ENCODE data around the gene UNC50.

DNA sequence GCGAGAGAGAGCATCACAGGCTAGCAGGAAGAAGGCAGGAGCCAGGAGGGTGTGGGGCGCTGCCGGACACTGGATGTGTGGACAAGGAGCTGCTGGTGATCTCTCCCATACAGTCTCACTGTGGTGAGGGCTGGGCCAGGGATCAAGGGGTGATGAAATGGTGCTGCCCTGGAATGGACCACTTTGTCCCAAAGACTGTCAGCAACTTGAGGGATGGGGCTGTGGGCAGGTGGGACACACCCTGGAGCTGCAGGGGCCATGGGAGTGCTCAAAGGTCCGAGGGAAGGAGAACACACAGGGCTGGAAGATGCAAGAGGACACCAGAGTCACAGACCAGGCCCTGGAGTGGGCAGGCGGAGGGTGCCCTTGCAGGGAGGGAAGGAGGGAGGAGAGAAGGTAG lies 38.0 kb upstream of the UNC50 start:
- TF ChIP-seq, protein P1, sequence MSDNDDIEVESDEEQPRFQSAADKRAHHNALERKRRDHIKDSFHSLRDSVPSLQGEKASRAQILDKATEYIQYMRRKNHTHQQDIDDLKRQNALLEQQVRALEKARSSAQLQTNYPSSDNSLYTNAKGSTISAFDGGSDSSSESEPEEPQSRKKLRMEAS (IDR thresholded peaks at IDR 0.05), result no peak
- TF ChIP-seq SP1 (IDR thresholded peaks at IDR 0.05), result no peak
- TF ChIP-seq, protein P2, sequence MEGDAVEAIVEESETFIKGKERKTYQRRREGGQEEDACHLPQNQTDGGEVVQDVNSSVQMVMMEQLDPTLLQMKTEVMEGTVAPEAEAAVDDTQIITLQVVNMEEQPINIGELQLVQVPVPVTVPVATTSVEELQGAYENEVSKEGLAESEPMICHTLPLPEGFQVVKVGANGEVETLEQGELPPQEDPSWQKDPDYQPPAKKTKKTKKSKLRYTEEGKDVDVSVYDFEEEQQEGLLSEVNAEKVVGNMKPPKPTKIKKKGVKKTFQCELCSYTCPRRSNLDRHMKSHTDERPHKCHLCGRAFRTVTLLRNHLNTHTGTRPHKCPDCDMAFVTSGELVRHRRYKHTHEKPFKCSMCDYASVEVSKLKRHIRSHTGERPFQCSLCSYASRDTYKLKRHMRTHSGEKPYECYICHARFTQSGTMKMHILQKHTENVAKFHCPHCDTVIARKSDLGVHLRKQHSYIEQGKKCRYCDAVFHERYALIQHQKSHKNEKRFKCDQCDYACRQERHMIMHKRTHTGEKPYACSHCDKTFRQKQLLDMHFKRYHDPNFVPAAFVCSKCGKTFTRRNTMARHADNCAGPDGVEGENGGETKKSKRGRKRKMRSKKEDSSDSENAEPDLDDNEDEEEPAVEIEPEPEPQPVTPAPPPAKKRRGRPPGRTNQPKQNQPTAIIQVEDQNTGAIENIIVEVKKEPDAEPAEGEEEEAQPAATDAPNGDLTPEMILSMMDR (IDR thresholded peaks at IDR 0.05; ENCODE audit: low read depth, low read length, missing input control), result no peak
- no peak for TF ChIP-seq YY1 (IDR thresholded peaks at IDR 0.05)
- TF ChIP-seq FOXA1 (IDR thresholded peaks at IDR 0.05), result no peak
- TF ChIP-seq, protein P3, sequence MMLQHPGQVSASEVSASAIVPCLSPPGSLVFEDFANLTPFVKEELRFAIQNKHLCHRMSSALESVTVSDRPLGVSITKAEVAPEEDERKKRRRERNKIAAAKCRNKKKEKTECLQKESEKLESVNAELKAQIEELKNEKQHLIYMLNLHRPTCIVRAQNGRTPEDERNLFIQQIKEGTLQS (IDR thresholded peaks at IDR 0.05), result no peak
- TF ChIP-seq GABPA (IDR thresholded peaks at IDR 0.05 in 1 of 2, conservative IDR thresholded peaks at IDR 0.05 in 1 of 2), result no peak
- no peak for TF ChIP-seq RAD21 (IDR thresholded peaks at IDR 0.05)
- no peak for TF ChIP-seq JUND (IDR thresholded peaks at IDR 0.05)
- TF ChIP-seq, protein P4, sequence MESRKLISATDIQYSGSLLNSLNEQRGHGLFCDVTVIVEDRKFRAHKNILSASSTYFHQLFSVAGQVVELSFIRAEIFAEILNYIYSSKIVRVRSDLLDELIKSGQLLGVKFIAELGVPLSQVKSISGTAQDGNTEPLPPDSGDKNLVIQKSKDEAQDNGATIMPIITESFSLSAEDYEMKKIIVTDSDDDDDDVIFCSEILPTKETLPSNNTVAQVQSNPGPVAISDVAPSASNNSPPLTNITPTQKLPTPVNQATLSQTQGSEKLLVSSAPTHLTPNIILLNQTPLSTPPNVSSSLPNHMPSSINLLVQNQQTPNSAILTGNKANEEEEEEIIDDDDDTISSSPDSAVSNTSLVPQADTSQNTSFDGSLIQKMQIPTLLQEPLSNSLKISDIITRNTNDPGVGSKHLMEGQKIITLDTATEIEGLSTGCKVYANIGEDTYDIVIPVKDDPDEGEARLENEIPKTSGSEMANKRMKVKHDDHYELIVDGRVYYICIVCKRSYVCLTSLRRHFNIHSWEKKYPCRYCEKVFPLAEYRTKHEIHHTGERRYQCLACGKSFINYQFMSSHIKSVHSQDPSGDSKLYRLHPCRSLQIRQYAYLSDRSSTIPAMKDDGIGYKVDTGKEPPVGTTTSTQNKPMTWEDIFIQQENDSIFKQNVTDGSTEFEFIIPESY (IDR thresholded peaks at IDR 0.05), result no peak
- no peak for TF ChIP-seq NR2F2 (IDR thresholded peaks at IDR 0.05)
